T-helper 1 cell treated with Interleukin-12 subunit alpha and Interleukin-12 subunit beta and Interleukin-4 antibody, amounts not matched to agents 30 μg/mL and 1 μg/mL, for 36 hours (primary cell): ENCODE data around the gene KRT84.

ENCODE experiments used
- H3K27ac Mint-ChIP-seq: one replicate; pipeline ENCODE4 v1.8.0; 2021; ENCODE audit warnings: mild to moderate bottlenecking, mixed read lengths
- H3K27me3 Mint-ChIP-seq: one replicate; pipeline ENCODE4 v1.8.0; 2021; ENCODE audit warnings: low read depth, mixed read lengths
- H3K36me3 Mint-ChIP-seq: one replicate; pipeline ENCODE4 v1.8.0; 2021; ENCODE audit warnings: low read depth, mixed read lengths
- H3K4me1 Mint-ChIP-seq: one replicate; pipeline ENCODE4 v1.8.0; 2021; ENCODE audit warnings: low read depth, mixed read lengths
- H3K4me3 Mint-ChIP-seq: one replicate; pipeline ENCODE4 v1.8.0; 2021; ENCODE audit warnings: mild to moderate bottlenecking, moderate library complexity, mixed read lengths
- H3K9me3 Mint-ChIP-seq: one replicate; pipeline ENCODE4 v1.8.0; 2021; ENCODE audit warnings: mixed read lengths

The KRT84 gene

GRCh38 chr12:52401526-52401925 lies 16.1 kb upstream of the KRT84 start:
- Mint-ChIP-seq H3K9me3 (no peaks in the 10 kb centered on the region), H3K27me3 (peaks cover 10% of the 10 kb centered on the region), H3K4me3 (no peak overlapping the region)

GRCh38 chr12:52400906-52401305 lies 15.5 kb upstream of the KRT84 start:
- H3K36me3 Mint-ChIP-seq, result no peaks in the 10 kb centered on the region
- no peaks in the 10 kb centered on the region for H3K4me1 Mint-ChIP-seq
- no peaks in the 10 kb centered on the region for H3K9me3 Mint-ChIP-seq
- H3K27me3 Mint-ChIP-seq, result peaks cover 10% of the 10 kb centered on the region
- no peak overlapping the region for H3K27ac Mint-ChIP-seq
- no peak overlapping the region for H3K4me3 Mint-ChIP-seq

More at GRCh38 chr12:52401526-52401925, 16.1 kb upstream of the KRT84 start:
- no peaks in the 10 kb centered on the region for H3K4me1 Mint-ChIP-seq
- no peaks in the 10 kb centered on the region for H3K36me3 Mint-ChIP-seq
- H3K27ac Mint-ChIP-seq, result no peak overlapping the region

- H3K27me3 Mint-ChIP-seq, result peaks cover 10% of the 10 kb centered on the region
- no peak overlapping the region for H3K27ac Mint-ChIP-seq
- H3K9me3 Mint-ChIP-seq, result no peaks in the 10 kb centered on the region
- H3K4me3 Mint-ChIP-seq, result no peak overlapping the region
- no peaks in the 10 kb centered on the region for H3K36me3 Mint-ChIP-seq
- no peaks in the 10 kb centered on the region for H3K4me1 Mint-ChIP-seq
Measured at GRCh38 chr12:52399756-52400155, 14.3 kb upstream of the KRT84 start.

- no peak overlapping the region for H3K27ac Mint-ChIP-seq
- H3K9me3 Mint-ChIP-seq, result no peaks in the 10 kb centered on the region
- H3K36me3 Mint-ChIP-seq, result no peaks in the 10 kb centered on the region
- peaks cover 10% of the 10 kb centered on the region for H3K27me3 Mint-ChIP-seq
- no peaks in the 10 kb centered on the region for H3K4me1 Mint-ChIP-seq
- no peak overlapping the region for H3K4me3 Mint-ChIP-seq
Measured at GRCh38 chr12:52398176-52398575, 12.7 kb upstream of the KRT84 start.

- H3K4me3 Mint-ChIP-seq, result no peak overlapping the region
- H3K36me3 Mint-ChIP-seq, result no peaks in the 10 kb centered on the region
- peaks cover 10% of the 10 kb centered on the region for H3K27me3 Mint-ChIP-seq
- H3K4me1 Mint-ChIP-seq, result no peaks in the 10 kb centered on the region
- H3K27ac Mint-ChIP-seq, result no peak overlapping the region
- H3K9me3 Mint-ChIP-seq, result no peaks in the 10 kb centered on the region
Measured at GRCh38 chr12:52396656-52397055, 11.2 kb upstream of the KRT84 start.

- Mint-ChIP-seq H3K36me3 (no peaks in the 10 kb centered on the region), H3K4me3 (no peak overlapping the region), H3K27ac (no peak overlapping the region), H3K4me1 (no peaks in the 10 kb centered on the region), H3K9me3 (no peaks in the 10 kb centered on the region), H3K27me3 (peaks cover 10% of the 10 kb centered on the region)
Measured at GRCh38 chr12:52395761-52396434, 10.4 kb upstream of the KRT84 start.

GRCh38 chr12:52394836-52395405 lies 9.5 kb upstream of the KRT84 start:
- no peak overlapping the region for H3K4me3 Mint-ChIP-seq
- peaks cover 10% of the 10 kb centered on the region for H3K27me3 Mint-ChIP-seq
- no peak overlapping the region for H3K27ac Mint-ChIP-seq
- no peaks in the 10 kb centered on the region for H3K36me3 Mint-ChIP-seq
- no peaks in the 10 kb centered on the region for H3K9me3 Mint-ChIP-seq
- no peaks in the 10 kb centered on the region for H3K4me1 Mint-ChIP-seq

GRCh38 chr12:52392465-52393007 lies 7.1 kb upstream of the KRT84 start:
- H3K36me3 Mint-ChIP-seq, result no peaks in the 10 kb centered on the region
- no peak overlapping the region for H3K4me3 Mint-ChIP-seq
- no peaks in the 10 kb centered on the region for H3K4me1 Mint-ChIP-seq
- H3K27me3 Mint-ChIP-seq, result peaks cover 6% of the 10 kb centered on the region
- no peak overlapping the region for H3K27ac Mint-ChIP-seq
- H3K9me3 Mint-ChIP-seq, result no peaks in the 10 kb centered on the region

- Mint-ChIP-seq H3K4me3 (no peak overlapping the region), H3K36me3 (no peaks in the 10 kb centered on the region), H3K27me3 (no peaks in the 10 kb centered on the region), H3K27ac (no peak overlapping the region), H3K9me3 (no peaks in the 10 kb centered on the region), H3K4me1 (no peaks in the 10 kb centered on the region)
Measured at GRCh38 chr12:52391618-52392002, 6.2 kb upstream of the KRT84 start.

- Mint-ChIP-seq H3K27ac (no peak overlapping the region), H3K4me1 (no peaks in the 10 kb centered on the region), H3K36me3 (no peaks in the 10 kb centered on the region), H3K9me3 (no peaks in the 10 kb centered on the region), H3K27me3 (no peaks in the 10 kb centered on the region), H3K4me3 (no peak overlapping the region)
Measured at GRCh38 chr12:52390739-52391617, 5.5 kb upstream of the KRT84 start.

GRCh38 chr12:52389313-52390207 lies 4.1 kb upstream of the KRT84 start:
- Mint-ChIP-seq H3K27me3 (no peaks in the 10 kb centered on the region), H3K9me3 (no peaks in the 10 kb centered on the region), H3K4me3 (no peak overlapping the region), H3K4me1 (no peaks in the 10 kb centered on the region), H3K36me3 (no peaks in the 10 kb centered on the region), H3K27ac (no peak overlapping the region)

GRCh38 chr12:52387859-52388258 lies 2.4 kb upstream of the KRT84 start:
- Mint-ChIP-seq H3K36me3 (no peaks in the 10 kb centered on the region), H3K4me3 (no peak overlapping the region), H3K27ac (no peak overlapping the region), H3K27me3 (no peaks in the 10 kb centered on the region), H3K9me3 (no peaks in the 10 kb centered on the region), H3K4me1 (peaks cover 4% of the 10 kb centered on the region)

GRCh38 chr12:52383331-52383730 lies 2.1 kb downstream of the KRT84 start:
- Mint-ChIP-seq H3K36me3 (no peaks in the 10 kb centered on the region), H3K27me3 (peaks cover 3% of the 10 kb centered on the region), H3K4me3 (no peak overlapping the region), H3K4me1 (peaks cover 9% of the 10 kb centered on the region), H3K9me3 (no peaks in the 10 kb centered on the region), H3K27ac (no peak overlapping the region)

- no peaks in the 10 kb centered on the region for H3K36me3 Mint-ChIP-seq
- H3K27me3 Mint-ChIP-seq, result peaks cover 3% of the 10 kb centered on the region
- H3K9me3 Mint-ChIP-seq, result no peaks in the 10 kb centered on the region
- H3K4me3 Mint-ChIP-seq, result no peak overlapping the region
- peaks cover 9% of the 10 kb centered on the region for H3K4me1 Mint-ChIP-seq
- H3K27ac Mint-ChIP-seq, result no peak overlapping the region
Measured at GRCh38 chr12:52382854-52383253, 2.6 kb downstream of the KRT84 start.
